Effector CD4-positive, alpha-beta T cell (primary cell): Measurements from ENCODE around the gene VPS26A.
A peak's percentile ranks its signal among the peaks of the same experiment; 100 is the strongest.

Source experiments
- DNase-seq: peaks from one replicate; pipeline ENCODE4 v3.0.0-alpha.2; 2020
- total RNA-seq: gene quantifications from one replicate; lab custom pipeline; 2026; lab: John Stamatoyannopoulos, UW

Gene VPS26A
- total RNA-seq: 35.6 reads per million, percentile 60 among the genes with 10 or more reads in this experiment

GRCh38 chr10:69123747-69124562, at the start of gene VPS26A:
VPS26A (plus strand) TSS chr10:69124178; CDS start chr10:69124278, 100 bp downstream.
- peak; percentile 98 for DNase-seq

- DNase-seq: no peak
These were observed 49.4 kb upstream of the VPS26A start for GRCh38 chr10:69074532-69074931.

DNA sequence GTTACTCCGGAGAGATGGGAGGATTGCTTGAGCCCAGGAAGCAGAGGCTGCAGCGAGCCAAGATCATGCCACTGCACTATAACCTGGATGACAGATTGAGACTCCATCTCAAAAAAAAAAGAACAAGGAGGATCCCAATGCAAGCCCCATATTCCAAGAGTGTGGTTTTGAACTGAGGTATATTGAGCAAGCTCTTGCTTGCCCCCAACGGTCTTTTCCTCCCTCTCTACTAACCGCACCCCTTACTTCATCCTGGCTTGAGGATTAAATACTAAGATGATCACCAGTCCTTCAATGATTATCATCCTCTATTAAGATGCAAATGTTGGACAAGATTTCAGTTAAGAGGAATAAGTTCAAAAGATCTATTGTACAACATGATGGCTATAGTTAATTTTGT, 48.5 kb upstream of the VPS26A start:
- no peak for DNase-seq

GRCh38 chr10:69078311-69078710, 45.7 kb upstream of the VPS26A start:
- no peak for DNase-seq

DNA sequence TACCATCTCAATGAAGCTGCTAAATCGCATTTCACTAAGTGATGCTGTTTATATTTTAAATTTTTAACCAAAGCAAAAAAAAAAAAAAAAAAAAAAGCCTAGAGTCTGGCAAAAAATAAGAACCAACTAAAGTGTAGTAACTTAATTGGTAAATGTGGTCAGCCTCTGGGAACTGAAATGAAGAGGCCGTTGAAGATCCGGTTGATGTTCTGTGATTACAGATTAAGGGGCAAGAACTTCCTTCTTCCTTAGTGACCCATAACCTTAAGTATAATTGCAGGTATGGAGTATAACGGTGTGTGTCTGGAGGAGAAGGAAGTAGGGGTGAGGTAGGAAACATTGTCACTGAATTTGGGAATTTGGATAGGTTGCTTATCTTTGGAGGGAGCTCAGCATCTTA, 43.8 kb upstream of the VPS26A start:
- DNase-seq: no peak

GRCh38 chr10:69086001-69086509, 37.9 kb upstream of the VPS26A start:
- DNase-seq: no peak

DNA sequence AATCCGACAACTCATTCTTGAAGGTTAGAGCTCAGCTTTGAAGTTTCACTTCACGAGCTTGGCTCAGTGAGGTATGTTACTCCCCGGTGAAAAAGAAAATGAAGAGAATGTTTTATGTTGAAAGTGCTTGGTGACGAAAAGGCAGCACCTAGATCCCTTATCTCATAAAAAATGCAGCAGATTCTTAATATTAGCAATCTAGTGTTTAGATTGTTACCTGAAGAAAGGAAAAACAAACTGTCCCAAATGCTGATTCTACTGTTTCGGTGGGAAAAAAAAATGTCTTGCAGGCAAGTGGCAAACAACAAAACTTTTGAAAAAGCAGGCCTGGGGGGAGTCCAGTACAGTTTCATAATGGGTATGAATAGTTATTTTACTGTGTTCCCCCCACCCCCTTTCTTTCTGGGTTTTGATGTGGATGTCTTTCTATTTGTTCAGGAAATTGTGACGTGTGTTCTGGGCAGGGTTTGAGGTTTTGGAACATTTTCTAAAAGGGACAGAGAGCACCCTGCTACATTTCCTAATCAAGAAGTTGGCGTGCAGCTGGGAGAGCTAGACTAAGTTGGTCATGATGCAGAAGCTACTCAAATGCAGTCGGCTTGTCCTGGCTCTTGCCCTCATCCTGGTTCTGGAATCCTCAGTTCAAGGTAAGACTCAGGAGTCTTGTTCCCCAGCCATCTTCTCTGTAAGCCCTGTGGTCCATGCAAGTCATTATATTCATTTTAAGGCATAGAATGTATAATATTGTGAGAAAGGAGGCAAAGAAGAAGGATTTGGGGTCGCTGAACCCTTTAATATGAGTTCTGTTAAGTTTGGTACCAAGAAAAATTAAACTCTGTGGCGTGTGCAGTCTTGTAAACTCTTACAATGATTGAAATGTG, 36.1 kb upstream of the VPS26A start, which contains the start of gene SRGN:
Gene SRGN, plus strand, starts transcription at position 514 of the 881 bp plus-strand sequence. Its CDS starts 55 bp downstream, at position 569.
- peak; percentile 74 for DNase-seq

GRCh38 chr10:69088471-69088769, 35.6 kb upstream of the VPS26A start:
- DNase-seq: peak; percentile 16

- DNase-seq: peak; percentile 34
These were observed 35.0 kb upstream of the VPS26A start for GRCh38 chr10:69088801-69089501.

GRCh38 chr10:69089638-69090599, 34.1 kb upstream of the VPS26A start:
- peak; percentile 73 for DNase-seq

DNA sequence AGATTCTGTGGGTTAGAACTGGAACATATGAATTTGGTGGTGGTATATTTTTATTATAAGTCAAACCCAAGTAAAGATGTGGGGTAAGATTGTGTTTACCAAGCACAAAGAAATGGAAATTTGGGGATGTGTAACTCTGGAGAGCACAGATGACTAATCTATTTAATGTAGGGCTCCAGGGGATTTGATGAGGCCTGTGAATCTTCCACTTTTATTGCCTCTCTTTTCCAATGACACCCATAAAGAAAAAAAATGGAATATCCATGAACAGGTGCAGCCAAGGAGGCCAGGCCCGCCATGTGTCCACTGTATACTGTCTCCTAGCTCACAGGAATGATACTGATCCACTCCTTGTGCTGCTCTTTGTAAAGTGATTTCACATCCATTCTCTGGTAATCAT, 33.3 kb upstream of the VPS26A start:
- DNase-seq: no peak

DNA sequence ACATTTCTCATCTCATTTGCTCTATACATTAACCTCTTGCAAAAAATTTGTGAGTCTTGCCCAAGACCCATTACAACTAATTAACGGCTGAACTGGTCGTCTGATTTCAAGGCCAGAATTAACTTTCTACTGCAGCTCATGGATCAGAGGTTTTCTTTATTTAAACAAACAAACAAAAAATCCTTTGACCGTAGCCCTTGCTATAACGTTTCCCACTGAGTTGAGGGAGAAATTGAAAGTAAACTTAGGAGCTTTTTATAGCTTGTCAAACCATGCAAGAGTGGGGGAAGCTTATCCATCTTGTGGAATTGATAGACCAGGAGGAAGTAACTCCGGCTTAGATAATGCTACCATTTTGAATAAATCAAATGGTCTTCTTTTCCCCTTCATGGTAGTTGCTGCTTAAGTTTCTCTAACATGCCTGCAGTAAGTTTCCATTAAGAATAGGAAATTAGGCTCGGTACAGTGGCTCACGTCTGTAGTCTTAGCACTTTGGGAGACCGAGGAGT, 32.8 kb upstream of the VPS26A start:
- no peak for DNase-seq

GRCh38 chr10:69092959-69093850, 30.8 kb upstream of the VPS26A start:
- peak; percentile 82 for DNase-seq

GRCh38 chr10:69093933-69094332, 30.0 kb upstream of the VPS26A start:
- no peak for DNase-seq

- DNase-seq: no peak
These were observed 27.9 kb upstream of the VPS26A start for GRCh38 chr10:69096045-69096444.

GRCh38 chr10:69097729-69098128, 26.2 kb upstream of the VPS26A start:
- DNase-seq: no peak

DNA sequence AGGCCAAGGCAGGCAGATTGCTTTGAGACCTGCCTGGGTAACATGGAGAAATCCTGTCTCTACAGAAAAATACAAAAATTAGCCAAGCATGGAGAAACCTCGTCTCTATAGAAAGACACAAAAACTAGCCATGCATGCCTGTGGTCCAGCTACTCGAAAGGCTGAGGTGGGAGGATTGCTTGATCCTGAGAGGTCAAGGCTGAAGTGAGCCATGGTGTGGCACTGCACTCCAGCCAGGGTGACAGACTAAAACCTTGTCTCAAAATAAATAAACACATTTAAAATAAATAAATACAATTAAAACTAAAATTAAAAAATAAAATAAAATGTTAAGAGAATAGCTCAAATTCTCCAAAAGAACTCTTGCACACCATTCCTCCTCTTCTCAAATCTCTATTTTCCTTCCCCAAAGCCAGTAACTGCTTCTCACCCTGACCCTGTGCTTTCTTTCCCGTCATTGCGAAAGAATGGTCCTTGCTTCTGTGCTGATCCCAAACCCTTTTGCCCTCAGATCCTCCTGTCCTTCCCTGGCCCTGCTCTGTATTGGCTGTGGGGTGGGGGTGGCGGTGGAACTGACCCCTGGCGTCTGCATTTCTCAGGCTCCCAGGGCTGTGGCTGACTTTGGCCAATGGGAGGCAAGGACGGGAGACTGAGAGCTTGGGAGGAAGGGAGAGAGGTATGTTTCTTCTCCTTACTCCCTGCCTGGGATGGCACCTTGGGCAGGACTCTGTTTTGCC, 23.7 kb upstream of the VPS26A start:
- no peak for DNase-seq

- no peak for DNase-seq
These were observed 22.4 kb upstream of the VPS26A start for GRCh38 chr10:69101451-69102095.

DNA sequence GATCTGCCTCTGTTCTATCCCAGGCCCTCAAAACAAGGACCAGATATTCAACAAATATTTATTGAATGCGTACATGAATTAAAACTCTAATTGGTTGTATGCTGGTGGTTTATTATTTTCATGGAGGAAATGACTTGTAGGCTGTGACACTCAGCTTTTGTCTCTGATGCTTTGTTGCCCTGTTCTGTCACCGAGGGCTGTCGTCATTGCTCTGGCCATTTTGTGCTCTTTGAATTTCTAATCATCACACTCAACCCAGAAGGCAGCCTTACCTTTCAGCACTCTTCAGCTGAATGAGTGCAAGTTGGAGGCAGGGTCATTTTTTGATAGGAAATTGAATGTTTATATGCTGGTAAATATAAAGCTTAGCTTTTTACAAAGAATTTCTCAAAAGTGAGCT, 21.5 kb upstream of the VPS26A start:
- no peak for DNase-seq
